Immature natural killer cell (primary cell): ENCODE measurements around the gene ADD1. TPM values are rescaled to one million over a fixed set of nuclear protein-coding genes. Genes with fewer than 3 reads are reported as not detected.
A peak's percentile ranks its signal among the peaks of the same experiment; 100 is the strongest.

ENCODE experiments used
- DNase-seq, 3 donors: peaks; one replicate each; pipeline ENCODE4 v3.0.0; 2022; ENCODE audit warnings: mixed read lengths in 1 of 3
- H3K27ac Mint-ChIP-seq, 6 donors: one replicate each; pipeline ENCODE4 v1.8.0; 2020; ENCODE audit warnings: mixed read lengths in 6 of 6, mild to moderate bottlenecking in 5 of 6, inconsistent platforms in 4 of 6, moderate library complexity in 3 of 6
- H3K27me3 Mint-ChIP-seq, 3 donors: one replicate each; pipeline ENCODE4 v1.8.0; 2020 to 2021; ENCODE audit warnings: low read depth in 3 of 3, mild to moderate bottlenecking in 3 of 3, mixed read lengths in 3 of 3, moderate library complexity in 3 of 3, inconsistent platforms in 1 of 3
- H3K36me3 Mint-ChIP-seq, 3 donors: one replicate each; pipeline ENCODE4 v1.8.0; 2020; ENCODE audit warnings: mixed read lengths in 3 of 3, inconsistent platforms in 2 of 3, mild to moderate bottlenecking in 2 of 3
- H3K4me1 Mint-ChIP-seq, 2 donors: one replicate each; pipeline ENCODE4 v1.8.0; 2020; ENCODE audit warnings: inconsistent platforms in 2 of 2, mild to moderate bottlenecking in 2 of 2, mixed read lengths in 2 of 2, moderate library complexity in 1 of 2
- H3K4me3 Mint-ChIP-seq, 5 donors: one replicate each; pipeline ENCODE4 v1.8.0; 2020; ENCODE audit warnings: mild to moderate bottlenecking in 5 of 5, mixed read lengths in 5 of 5, inconsistent platforms in 3 of 5, moderate library complexity in 3 of 5
- H3K9me3 Mint-ChIP-seq, 6 donors: one replicate each; pipeline ENCODE4 v1.8.0; 2020; ENCODE audit warnings: mild to moderate bottlenecking in 6 of 6, mixed read lengths in 6 of 6, inconsistent platforms in 4 of 6, moderate library complexity in 3 of 6
- polyA plus RNA-seq, 3 donors: library from polyadenylated mRNA; unstranded; fragments of 300-500 nt; fragmentation: Illumina TruSeq; gene quantifications; one replicate each; pipeline ENCODE4 v1.2.3, GENCODE V29; 2021

ADD1 gene
- polyA plus RNA-seq, 3 donors from 2014 or later = 207 to 318 (median 314) TPM

- no peaks in the 10 kb centered on the region for H3K9me3 Mint-ChIP-seq
- H3K27ac Mint-ChIP-seq = peak overlapping the region in 4 of 6 donors; percentile 5 to 54 (median 30)
- peaks cover 13 to 21% (median 20%) of the 10 kb centered on the region in 3 donors for H3K36me3 Mint-ChIP-seq
- no peak overlapping the region for H3K4me3 Mint-ChIP-seq
- no peak for DNase-seq
- peaks cover 18 to 35% of the 10 kb centered on the region in 2 donors for H3K4me1 Mint-ChIP-seq
- peaks cover 0 to 2% (median 1%) of the 10 kb centered on the region in 3 donors for H3K27me3 Mint-ChIP-seq
Measured at GRCh38 chr4:2888886-2889285, 45.2 kb downstream of the ADD1 start.

GRCh38 chr4:2891294-2891693 is 47.6 kb downstream of the ADD1 start:
- Mint-ChIP-seq H3K27ac (peak overlapping the region; percentile 0 to 88 (median 70)), H3K27me3 (peaks cover 0 to 2% (median 0%) of the 10 kb centered on the region in 3 donors), H3K9me3 (no peaks in the 10 kb centered on the region), H3K4me1 (peaks cover 19 to 30% of the 10 kb centered on the region in 2 donors), H3K4me3 (no peak overlapping the region), H3K36me3 (peaks cover 9 to 20% (median 13%) of the 10 kb centered on the region in 3 donors)
- no peak for DNase-seq

DNA sequence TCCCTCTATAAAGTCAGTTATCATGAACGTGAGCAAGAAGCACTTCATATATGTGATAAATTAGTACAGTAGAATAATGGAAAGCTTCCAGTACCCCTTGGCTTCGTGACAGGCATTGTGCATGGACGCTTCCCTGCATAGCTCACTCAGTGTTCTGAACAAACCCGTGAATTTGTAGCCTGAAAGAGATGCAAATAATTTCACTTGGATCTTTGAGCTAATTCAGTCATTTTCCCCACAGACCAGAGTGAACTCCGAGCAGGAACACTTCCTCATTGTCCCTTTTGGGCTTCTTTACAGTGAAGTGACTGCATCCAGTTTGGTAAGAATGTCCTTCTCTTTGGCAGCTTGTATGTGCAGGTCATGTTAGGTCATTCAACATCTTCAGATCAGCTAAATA is 50.1 kb downstream of the ADD1 start:
- no peak for DNase-seq
- H3K27ac Mint-ChIP-seq = peak overlapping the region in 1 of 6 donors; percentile 16
- no peaks in the 10 kb centered on the region for H3K27me3 Mint-ChIP-seq
- peaks cover 11 to 24% (median 17%) of the 10 kb centered on the region in 3 donors for H3K36me3 Mint-ChIP-seq
- peaks cover 9 to 12% of the 10 kb centered on the region in 2 donors for H3K4me1 Mint-ChIP-seq
- H3K9me3 Mint-ChIP-seq = no peaks in the 10 kb centered on the region
- H3K4me3 Mint-ChIP-seq = no peak overlapping the region

DNA sequence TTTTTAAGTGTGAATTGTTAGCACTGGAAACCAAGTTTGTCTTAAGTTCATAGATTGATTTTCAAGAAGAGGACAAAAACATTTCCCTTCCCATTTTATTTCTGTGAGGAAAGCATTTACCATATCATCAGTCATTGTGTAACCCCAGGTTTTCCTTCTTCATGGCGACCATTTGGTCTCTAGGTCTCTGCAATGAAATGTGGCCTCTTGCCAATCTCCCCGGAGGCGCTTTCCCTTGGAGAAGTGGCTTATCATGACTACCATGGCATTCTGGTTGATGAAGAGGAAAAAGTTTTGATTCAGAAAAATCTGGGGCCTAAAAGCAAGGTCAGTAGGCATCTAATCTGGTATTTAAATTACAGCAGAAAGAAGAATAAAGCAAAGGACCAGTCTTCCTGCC is 54.4 kb downstream of the ADD1 start:
- Mint-ChIP-seq H3K9me3 (no peaks in the 10 kb centered on the region), H3K4me3 (no peak overlapping the region), H3K27ac (peak overlapping the region in 1 of 6 donors; percentile 55), H3K36me3 (peaks cover 22 to 47% (median 37%) of the 10 kb centered on the region in 3 donors), H3K27me3 (peaks cover 0 to 1% (median 0%) of the 10 kb centered on the region in 3 donors), H3K4me1 (peaks cover 4 to 7% of the 10 kb centered on the region in 2 donors)
- no peak for DNase-seq

DNA sequence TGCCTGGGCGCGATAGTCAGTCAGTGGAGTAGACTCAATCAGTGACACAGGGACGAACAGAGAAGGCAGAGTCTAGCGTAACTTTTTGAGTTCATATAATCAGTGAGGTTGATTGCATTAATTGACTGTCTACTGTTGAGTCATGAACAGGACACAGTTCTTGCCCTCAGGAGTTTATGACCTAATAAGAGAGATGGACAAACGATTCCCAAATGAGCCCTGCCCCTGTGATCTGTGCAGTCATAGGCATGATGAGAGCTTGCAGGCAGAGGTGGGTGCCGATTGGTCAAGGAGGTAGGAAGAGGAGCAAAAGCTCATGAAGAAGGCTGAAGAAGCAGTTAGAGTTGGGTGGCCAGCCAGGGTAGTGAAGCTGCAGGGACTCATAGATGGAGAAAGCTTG is 57.1 kb downstream of the ADD1 start:
- H3K27me3 Mint-ChIP-seq = peaks cover 0 to 1% (median 0%) of the 10 kb centered on the region in 3 donors
- peak overlapping the region; percentile 10 to 76 (median 64) for H3K27ac Mint-ChIP-seq
- no peak for DNase-seq
- H3K9me3 Mint-ChIP-seq = no peaks in the 10 kb centered on the region
- no peak overlapping the region for H3K4me3 Mint-ChIP-seq
- peaks cover 10 to 24% of the 10 kb centered on the region in 2 donors for H3K4me1 Mint-ChIP-seq
- peaks cover 13 to 49% (median 43%) of the 10 kb centered on the region in 3 donors for H3K36me3 Mint-ChIP-seq

GRCh38 chr4:2901186-2901585 is 57.5 kb downstream of the ADD1 start:
- no peaks in the 10 kb centered on the region for H3K9me3 Mint-ChIP-seq
- peaks cover 15 to 27% of the 10 kb centered on the region in 2 donors for H3K4me1 Mint-ChIP-seq
- H3K36me3 Mint-ChIP-seq = peaks cover 13 to 50% (median 43%) of the 10 kb centered on the region in 3 donors
- DNase-seq = no peak
- peaks cover 0 to 1% (median 0%) of the 10 kb centered on the region in 3 donors for H3K27me3 Mint-ChIP-seq
- peak overlapping the region in 4 of 6 donors; percentile 10 to 78 (median 60) for H3K27ac Mint-ChIP-seq
- H3K4me3 Mint-ChIP-seq = no peak overlapping the region

- Mint-ChIP-seq H3K4me1 (peaks cover 22 to 37% of the 10 kb centered on the region in 2 donors), H3K4me3 (no peak overlapping the region), H3K27me3 (peaks cover 0 to 1% (median 0%) of the 10 kb centered on the region in 3 donors), H3K36me3 (peaks cover 13 to 46% (median 43%) of the 10 kb centered on the region in 3 donors), H3K27ac (peak overlapping the region; percentile 40 to 71 (median 56)), H3K9me3 (no peaks in the 10 kb centered on the region)
- DNase-seq = no peak
Measured at GRCh38 chr4:2902126-2902525, 58.5 kb downstream of the ADD1 start.

- Mint-ChIP-seq H3K4me3 (no peak overlapping the region), H3K4me1 (peaks cover 29 to 49% of the 10 kb centered on the region in 2 donors), H3K27ac (peak overlapping the region; percentile 17 to 89 (median 40)), H3K27me3 (peaks cover 0 to 1% (median 0%) of the 10 kb centered on the region in 3 donors), H3K36me3 (peaks cover 4 to 40% (median 28%) of the 10 kb centered on the region in 3 donors), H3K9me3 (no peaks in the 10 kb centered on the region)
- no peak for DNase-seq
Measured at GRCh38 chr4:2905544-2905943, 61.9 kb downstream of the ADD1 start.

- Mint-ChIP-seq H3K27me3 (no peaks in the 10 kb centered on the region), H3K9me3 (no peaks in the 10 kb centered on the region), H3K4me1 (peaks cover 26 to 48% of the 10 kb centered on the region in 2 donors), H3K27ac (peak overlapping the region; percentile 39 to 89 (median 80)), H3K36me3 (peaks cover 0 to 39% (median 23%) of the 10 kb centered on the region in 3 donors), H3K4me3 (no peak overlapping the region)
- no peak for DNase-seq
Measured at GRCh38 chr4:2906218-2906617, 62.6 kb downstream of the ADD1 start.

- Mint-ChIP-seq H3K4me1 (peaks cover 26 to 48% of the 10 kb centered on the region in 2 donors), H3K36me3 (peaks cover 0 to 39% (median 16%) of the 10 kb centered on the region in 3 donors), H3K27me3 (peaks cover 1 to 3% (median 3%) of the 10 kb centered on the region in 3 donors), H3K27ac (peak overlapping the region in 5 of 6 donors; percentile 3 to 77 (median 39)), H3K9me3 (no peaks in the 10 kb centered on the region), H3K4me3 (no peak overlapping the region)
- DNase-seq = no peak
Measured at GRCh38 chr4:2907226-2907625, 63.6 kb downstream of the ADD1 start.

DNA sequence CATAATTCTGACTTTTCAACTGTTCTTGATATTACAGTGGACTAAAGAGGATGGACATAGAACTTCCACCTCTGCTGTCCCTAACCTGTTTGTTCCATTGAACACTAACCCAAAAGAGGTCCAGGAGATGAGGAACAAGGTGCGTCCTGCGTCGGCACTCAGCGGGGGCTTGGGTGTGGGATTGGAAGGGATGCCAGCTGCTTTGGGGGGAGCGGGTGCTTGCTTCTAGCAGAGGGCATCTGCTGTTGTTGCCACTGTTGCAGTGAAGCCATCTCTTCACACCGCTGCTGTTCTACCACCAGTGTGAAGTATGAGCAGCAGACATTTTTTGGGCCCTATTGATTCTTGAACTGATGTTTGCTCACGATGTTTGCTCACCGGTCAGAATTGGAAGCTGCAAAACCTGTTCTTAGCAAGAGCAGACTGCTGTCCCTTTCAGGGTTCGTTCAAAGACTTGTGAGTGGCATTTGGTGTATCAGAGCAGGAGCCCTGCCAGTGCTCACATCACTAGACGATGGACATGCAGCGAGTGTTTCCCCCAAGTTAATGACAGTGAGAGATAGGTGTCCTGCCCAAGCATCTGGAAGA is 64.2 kb downstream of the ADD1 start:
- Mint-ChIP-seq H3K27me3 (peaks cover 1 to 4% (median 3%) of the 10 kb centered on the region in 3 donors), H3K4me1 (peaks cover 26 to 48% of the 10 kb centered on the region in 2 donors), H3K27ac (peak overlapping the region in 5 of 6 donors; percentile 11 to 77 (median 37)), H3K36me3 (peaks cover 0 to 39% (median 16%) of the 10 kb centered on the region in 3 donors), H3K4me3 (no peak overlapping the region), H3K9me3 (no peaks in the 10 kb centered on the region)
- DNase-seq = no peak

GRCh38 chr4:2908686-2909085 is 65.0 kb downstream of the ADD1 start:
- Mint-ChIP-seq H3K27me3 (peaks cover 1 to 4% (median 3%) of the 10 kb centered on the region in 3 donors), H3K27ac (peak overlapping the region in 3 of 6 donors; percentile 30 to 77 (median 45)), H3K9me3 (no peaks in the 10 kb centered on the region), H3K4me1 (peaks cover 25 to 42% of the 10 kb centered on the region in 2 donors), H3K4me3 (no peak overlapping the region), H3K36me3 (peaks cover 0 to 39% (median 16%) of the 10 kb centered on the region in 3 donors)
- no peak for DNase-seq

GRCh38 chr4:2909583-2909982 is 65.9 kb downstream of the ADD1 start:
- no peak for DNase-seq
- H3K4me3 Mint-ChIP-seq = no peak overlapping the region
- H3K27ac Mint-ChIP-seq = peak overlapping the region in 2 of 6 donors; percentile 23 to 46
- H3K4me1 Mint-ChIP-seq = peaks cover 30 to 39% of the 10 kb centered on the region in 2 donors
- peaks cover 6 to 40% (median 21%) of the 10 kb centered on the region in 3 donors for H3K36me3 Mint-ChIP-seq
- H3K9me3 Mint-ChIP-seq = no peaks in the 10 kb centered on the region
- H3K27me3 Mint-ChIP-seq = peaks cover 1 to 4% (median 3%) of the 10 kb centered on the region in 3 donors

DNA sequence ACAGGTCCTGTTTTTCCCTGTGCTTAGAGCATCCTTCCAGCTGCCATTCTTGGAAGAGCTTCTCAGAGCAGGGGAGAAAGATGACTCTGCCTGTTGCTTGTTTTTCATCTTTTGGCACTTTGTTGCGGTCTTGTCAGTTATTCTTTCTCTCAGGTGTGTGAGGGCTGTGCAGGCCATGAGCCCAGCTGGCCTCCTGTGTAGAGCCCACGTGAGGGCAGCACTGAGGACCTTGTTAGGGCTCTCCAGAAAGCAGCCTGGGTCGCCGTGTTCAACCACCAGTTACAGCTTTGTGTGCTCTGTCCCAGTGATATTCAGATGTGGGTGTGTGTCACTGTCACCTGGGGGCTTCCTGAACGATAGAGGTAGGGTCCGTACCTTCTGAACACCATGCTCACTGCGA is 66.8 kb downstream of the ADD1 start:
- peaks cover 4 to 7% (median 7%) of the 10 kb centered on the region in 3 donors for H3K27me3 Mint-ChIP-seq
- peak overlapping the region in 3 of 6 donors; percentile 23 to 72 (median 45) for H3K27ac Mint-ChIP-seq
- H3K4me1 Mint-ChIP-seq = peaks cover 32 to 44% of the 10 kb centered on the region in 2 donors
- DNase-seq = no peak
- no peaks in the 10 kb centered on the region for H3K9me3 Mint-ChIP-seq
- no peak overlapping the region for H3K4me3 Mint-ChIP-seq
- peaks cover 11 to 40% (median 20%) of the 10 kb centered on the region in 3 donors for H3K36me3 Mint-ChIP-seq
